Measurements from ENCODE around the gene ADAMTS2.

DNA sequence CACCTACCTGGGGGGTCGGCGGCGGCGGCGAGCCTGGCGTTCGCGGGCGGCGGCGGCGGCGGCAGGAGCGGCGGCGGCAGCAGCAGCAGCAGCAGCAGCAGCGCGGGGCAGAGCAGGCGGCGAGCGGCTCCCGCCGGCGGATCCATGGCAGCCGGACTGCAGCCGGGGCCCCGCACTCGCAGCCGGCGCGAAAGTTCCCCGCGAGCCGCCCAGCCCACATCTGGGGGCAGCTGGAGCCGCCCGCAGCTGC, 153 bp downstream of the ADAMTS2 start:
- TF ChIP-seq EZH2 (IDR thresholded peaks at IDR 0.05; ENCODE audit: low read length, missing control alignments), result no peak
- TF ChIP-seq, protein P1, sequence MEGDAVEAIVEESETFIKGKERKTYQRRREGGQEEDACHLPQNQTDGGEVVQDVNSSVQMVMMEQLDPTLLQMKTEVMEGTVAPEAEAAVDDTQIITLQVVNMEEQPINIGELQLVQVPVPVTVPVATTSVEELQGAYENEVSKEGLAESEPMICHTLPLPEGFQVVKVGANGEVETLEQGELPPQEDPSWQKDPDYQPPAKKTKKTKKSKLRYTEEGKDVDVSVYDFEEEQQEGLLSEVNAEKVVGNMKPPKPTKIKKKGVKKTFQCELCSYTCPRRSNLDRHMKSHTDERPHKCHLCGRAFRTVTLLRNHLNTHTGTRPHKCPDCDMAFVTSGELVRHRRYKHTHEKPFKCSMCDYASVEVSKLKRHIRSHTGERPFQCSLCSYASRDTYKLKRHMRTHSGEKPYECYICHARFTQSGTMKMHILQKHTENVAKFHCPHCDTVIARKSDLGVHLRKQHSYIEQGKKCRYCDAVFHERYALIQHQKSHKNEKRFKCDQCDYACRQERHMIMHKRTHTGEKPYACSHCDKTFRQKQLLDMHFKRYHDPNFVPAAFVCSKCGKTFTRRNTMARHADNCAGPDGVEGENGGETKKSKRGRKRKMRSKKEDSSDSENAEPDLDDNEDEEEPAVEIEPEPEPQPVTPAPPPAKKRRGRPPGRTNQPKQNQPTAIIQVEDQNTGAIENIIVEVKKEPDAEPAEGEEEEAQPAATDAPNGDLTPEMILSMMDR (conservative IDR thresholded peaks at IDR 0.05 in 1 of 2, IDR thresholded peaks at IDR 0.05 in 1 of 2; ENCODE audit: low read depth in 1 of 2, low read length in 2 of 2), result no peak
